PC-3 (cell line): ENCODE data around the gene NPTX2. TPM values are rescaled to one million over a fixed set of nuclear protein-coding genes. Genes with fewer than 3 reads are reported as not detected.

Source experiments
- ATAC-seq: fragments of 200-7000 bp; cut with Tn5 transposase; 2 replicates; pipeline ENCODE4 v1.9.1; 2020; ENCODE audit warnings: mild to moderate bottlenecking, moderate library complexity
- BruUV-seq: library from RNA; stranded (reverse); fragments of 400-500 nt; replicated peaks from 2 replicates; lab custom pipeline; 2021; lab: Mats Ljungman, UMichigan
- CTCF ChIA-PET: fragments of 300-600 bp; sonication (Branson Sonifier 250); formaldehyde crosslinking; loops from one replicate; lab custom pipeline; 2022; ENCODE audit warnings: antibody characterized with exemption; lab: Charles Lee
- POLR2A ChIA-PET: fragments of 300-600 bp; sonication (Branson Sonifier 250); formaldehyde crosslinking; loops from one replicate; lab custom pipeline; 2022; ENCODE audit warnings: antibody characterized with exemption; ENCODE audit not compliant: unreplicated experiment; lab: Charles Lee
- DNase-seq: peaks from one replicate; pipeline ENCODE4 v3.0.0-alpha.2; 2015
- H2AFZ ChIP-seq: fragments of 300-600 bp; sonication (generic); 2 replicates; pipeline ENCODE4 v1.6.0; 2016; ENCODE audit warnings: antibody characterized with exemption, low read length
- H3F3A ChIP-seq: fragments of 300-600 bp; sonication (generic); one replicate; pipeline ENCODE4 v1.6.0; 2017; ENCODE audit warnings: antibody characterized with exemption, low read length, control low read depth, mild to moderate bottlenecking; ENCODE audit not compliant: unreplicated experiment
- H3K27ac ChIP-seq: fragments of 300-600 bp; sonication (generic); 2 replicates; pipeline ENCODE4 v1.5.1; 2016; ENCODE audit warnings: mild to moderate bottlenecking, low read length
- H3K27me3 ChIP-seq: fragments of 300-600 bp; sonication (generic); 2 replicates; pipeline ENCODE4 v1.6.1; 2016; ENCODE audit warnings: low read length, mixed read lengths
- H3K36me3 ChIP-seq: fragments of 300-600 bp; sonication (generic); 2 replicates; pipeline ENCODE4 v1.6.1; 2016; ENCODE audit warnings: low read depth, mixed run types, low read length, mixed read lengths
- H3K4me1 ChIP-seq: fragments of 300-600 bp; sonication (generic); 2 replicates; pipeline ENCODE4 v1.5.1; 2016; ENCODE audit warnings: low read length; ENCODE audit not compliant: insufficient read depth
- H3K4me2 ChIP-seq: fragments of 300-600 bp; sonication (generic); 2 replicates; pipeline ENCODE4 v1.6.0; 2016; ENCODE audit warnings: low read length
- H3K4me3 ChIP-seq: fragments of 300-600 bp; sonication (generic); 2 replicates; pipeline ENCODE4 v1.5.1; 2016; ENCODE audit warnings: mild to moderate bottlenecking, low read length, mixed read lengths
- H3K79me2 ChIP-seq: fragments of 300-600 bp; sonication (generic); 2 replicates; pipeline ENCODE4 v1.6.1; 2017; ENCODE audit warnings: low read length, mixed read lengths
- H3K9ac ChIP-seq: fragments of 300-600 bp; sonication (generic); 2 replicates; pipeline ENCODE4 v1.6.0; 2016; ENCODE audit warnings: mild to moderate bottlenecking, low read length
- H3K9me2 ChIP-seq: fragments of 300-600 bp; sonication (generic); replicated peaks from 2 replicates; pipeline ENCODE4 v1.6.1; 2016; ENCODE audit warnings: mixed run types, low read length, mixed read lengths
- H3K9me3 ChIP-seq: fragments of 300-600 bp; sonication (generic); 2 replicates; pipeline ENCODE4 v1.6.1; 2016; ENCODE audit warnings: low read length, mixed read lengths
- H4K20me1 ChIP-seq: fragments of 300-600 bp; sonication (generic); 2 replicates; pipeline ENCODE4 v1.6.1; 2016; ENCODE audit warnings: low read length, mixed read lengths
- EZH2 ChIP-seq: fragments of 300-600 bp; sonication (generic); IDR thresholded peaks from one replicate; pipeline ENCODE4 v1.6.1; 2017; ENCODE audit warnings: antibody characterized with exemption, mild to moderate bottlenecking, low read length; ENCODE audit not compliant: unreplicated experiment
- EZH2phosphoT487 ChIP-seq: fragments of 300-600 bp; sonication (generic); IDR thresholded peaks from 2 replicates; pipeline ENCODE4 v1.6.1; 2018; ENCODE audit warnings: mild to moderate bottlenecking, antibody characterized with exemption, low read length, borderline replicate concordance
- intact Hi-C: fragments of 100-400 bp; cut with micrococcal nuclease; formaldehyde crosslinking; loops from 2 replicates; pipeline ENCODE4 v1.9.0; 2023
- total RNA-seq: library from RNA; depleted of rRNA; stranded (reverse); fragments of >200 nt; gene quantifications from 2 replicates; pipeline ENCODE4 v1.2.3, GENCODE V29; 2014
- TF ChIP-seq, protein P1 (sequence below): fragments of 300-600 bp; sonication (generic); conservative IDR thresholded peaks from 2 replicates; pipeline ENCODE4 v1.5.1; 2017; ENCODE audit warnings: antibody characterized with exemption, low read depth, mild to moderate bottlenecking, low read length

NPTX2 gene
- total RNA-seq, 1 experiment from 2014 or later, result not detected

DNA sequence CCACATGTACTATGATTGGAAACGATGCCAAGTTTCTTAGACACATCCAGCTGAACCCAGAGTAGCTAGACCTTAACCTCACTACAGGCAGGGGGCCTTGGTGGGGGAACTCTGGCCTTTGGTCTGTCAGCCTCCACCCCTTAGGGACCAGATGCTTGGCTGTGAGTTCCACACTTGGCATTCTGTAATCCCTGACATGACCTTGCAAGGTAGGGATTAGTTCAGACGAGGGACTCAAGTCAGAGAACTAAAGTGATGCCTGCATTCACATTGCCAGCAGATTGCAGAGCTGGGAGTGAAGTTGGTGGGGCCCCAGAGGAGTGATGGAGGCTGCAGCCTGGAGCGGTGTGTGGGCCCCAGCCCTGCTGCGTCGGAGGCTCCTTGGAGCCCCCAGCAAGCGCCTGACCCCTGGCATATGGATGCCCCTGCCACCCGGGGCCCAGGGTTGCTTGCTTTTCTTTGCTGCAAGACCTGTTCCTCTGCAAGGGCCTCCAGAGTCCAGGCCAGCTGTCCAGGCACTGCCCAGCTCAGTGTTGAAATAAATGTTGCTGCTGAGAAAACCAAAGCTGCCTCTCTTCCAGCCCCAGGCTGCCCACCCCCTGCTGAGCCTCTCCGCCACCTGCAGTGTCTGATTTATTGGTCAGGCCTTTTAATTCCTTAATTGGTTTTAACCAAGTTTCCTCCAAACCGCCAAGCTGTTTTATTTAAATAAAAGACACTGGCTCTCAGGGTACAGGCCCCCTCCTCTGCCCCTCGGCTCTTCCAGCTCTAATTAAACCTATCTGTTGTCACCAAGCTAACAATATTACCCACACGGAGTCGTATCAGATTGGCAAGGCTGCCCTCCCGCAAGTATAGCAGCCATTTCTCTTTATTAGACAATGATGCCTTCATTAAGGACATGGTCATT, 4.7 kb downstream of the NPTX2 start:
- peaks cover 67% of the 10 kb centered on the region for H3K27me3 ChIP-seq
- no peak overlapping the region for H3K27ac ChIP-seq
- H4K20me1 ChIP-seq, result 0 out of 2 replicates have a peak, but pooled peaks cover 3% of the 10 kb centered on the region
- H3K4me2 ChIP-seq, result no peak overlapping the region
- H3F3A ChIP-seq, result no peaks in the 10 kb centered on the region
- H3K9me2 ChIP-seq, result no peaks in the 10 kb centered on the region
- ATAC-seq (no peak), DNase-seq (no peak)
- H2AFZ ChIP-seq, result no peak overlapping the region
- no peaks in the 10 kb centered on the region for H3K79me2 ChIP-seq
- no TSS peak for BruUV-seq
- no peak overlapping the region for H3K4me3 ChIP-seq
- H3K4me1 ChIP-seq, result no peaks in the 10 kb centered on the region
- CTCF ChIA-PET, result no interaction called here
- no peaks in the 10 kb centered on the region for H3K36me3 ChIP-seq
- TF ChIP-seq EZH2 (no peak), EZH2phosphoT487 (no peak)
- TF ChIP-seq, protein P1, sequence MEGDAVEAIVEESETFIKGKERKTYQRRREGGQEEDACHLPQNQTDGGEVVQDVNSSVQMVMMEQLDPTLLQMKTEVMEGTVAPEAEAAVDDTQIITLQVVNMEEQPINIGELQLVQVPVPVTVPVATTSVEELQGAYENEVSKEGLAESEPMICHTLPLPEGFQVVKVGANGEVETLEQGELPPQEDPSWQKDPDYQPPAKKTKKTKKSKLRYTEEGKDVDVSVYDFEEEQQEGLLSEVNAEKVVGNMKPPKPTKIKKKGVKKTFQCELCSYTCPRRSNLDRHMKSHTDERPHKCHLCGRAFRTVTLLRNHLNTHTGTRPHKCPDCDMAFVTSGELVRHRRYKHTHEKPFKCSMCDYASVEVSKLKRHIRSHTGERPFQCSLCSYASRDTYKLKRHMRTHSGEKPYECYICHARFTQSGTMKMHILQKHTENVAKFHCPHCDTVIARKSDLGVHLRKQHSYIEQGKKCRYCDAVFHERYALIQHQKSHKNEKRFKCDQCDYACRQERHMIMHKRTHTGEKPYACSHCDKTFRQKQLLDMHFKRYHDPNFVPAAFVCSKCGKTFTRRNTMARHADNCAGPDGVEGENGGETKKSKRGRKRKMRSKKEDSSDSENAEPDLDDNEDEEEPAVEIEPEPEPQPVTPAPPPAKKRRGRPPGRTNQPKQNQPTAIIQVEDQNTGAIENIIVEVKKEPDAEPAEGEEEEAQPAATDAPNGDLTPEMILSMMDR, result no peak
- POLR2A ChIA-PET, result no interaction called here
- H3K9me3 ChIP-seq, result no peaks in the 10 kb centered on the region
- intact Hi-C loops, result no loop called here
- H3K9ac ChIP-seq, result no peak overlapping the region

DNA sequence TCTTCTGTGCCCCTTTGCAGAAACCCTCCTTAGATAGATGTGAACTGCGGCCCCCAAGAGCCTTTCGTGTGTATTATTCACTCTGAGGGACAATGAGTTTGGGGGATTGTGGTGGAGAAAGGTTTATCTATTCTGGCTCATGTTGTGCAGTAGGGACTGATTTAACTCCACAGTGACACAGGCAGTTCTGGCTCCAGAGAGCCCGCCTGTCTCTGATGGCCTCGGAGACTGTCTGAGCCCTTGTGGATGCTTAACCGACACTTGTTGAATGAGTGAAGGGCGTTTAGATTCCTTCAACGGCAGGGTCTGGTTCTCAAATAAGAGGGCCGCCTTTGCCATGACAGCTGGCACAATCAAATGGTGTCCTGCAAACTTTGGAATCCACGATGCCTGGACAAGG, 5.8 kb downstream of the NPTX2 start:
- Histone ChIP-seq H3K4me2 (no peak overlapping the region), H3K9me3 (no peaks in the 10 kb centered on the region), H3K4me3 (no peak overlapping the region), H2AFZ (no peak overlapping the region), H3F3A (no peaks in the 10 kb centered on the region), H4K20me1 (0 out of 2 replicates have a peak, but pooled peaks cover 3% of the 10 kb centered on the region), H3K9ac (no peak overlapping the region), H3K4me1 (no peaks in the 10 kb centered on the region), H3K9me2 (no peaks in the 10 kb centered on the region), H3K79me2 (no peaks in the 10 kb centered on the region), H3K36me3 (no peaks in the 10 kb centered on the region), H3K27ac (no peak overlapping the region), H3K27me3 (peaks cover 75% of the 10 kb centered on the region)
- no peak for DNase-seq
- BruUV-seq, result no TSS peak
- TF ChIP-seq EZH2, result no peak
- no peak for TF ChIP-seq EZH2phosphoT487
- TF ChIP-seq, protein P1, result no peak
- ChIA-PET CTCF (no interaction called here), POLR2A (no interaction called here)
- intact Hi-C loops, result no loop called here
- no peak for ATAC-seq
